Gastroesophageal sphincter (tissue), 3 donors: ENCODE results near the gene DIAPH2.

ENCODE experiments used
- EP300 ChIP-seq: sonication (generic); formaldehyde crosslinking; IDR thresholded peaks from one replicate; pipeline ENCODE4 v1.6.1; 2017; ENCODE audit warnings: antibody characterized with exemption, mild to moderate bottlenecking
- TF ChIP-seq, protein P1 (sequence below), 4 experiments: fragments of 200-600 bp in 2 of 4; fragments of 450-650 bp in 2 of 4; sonication (generic) in 1 of 4; IDR thresholded peaks; one replicate each; pipeline ENCODE4 v1.5.1; 2017 to 2019; ENCODE audit warnings: antibody characterized with exemption in 4 of 4, mild to moderate bottlenecking in 2 of 4, moderate library complexity in 2 of 4

DNA sequence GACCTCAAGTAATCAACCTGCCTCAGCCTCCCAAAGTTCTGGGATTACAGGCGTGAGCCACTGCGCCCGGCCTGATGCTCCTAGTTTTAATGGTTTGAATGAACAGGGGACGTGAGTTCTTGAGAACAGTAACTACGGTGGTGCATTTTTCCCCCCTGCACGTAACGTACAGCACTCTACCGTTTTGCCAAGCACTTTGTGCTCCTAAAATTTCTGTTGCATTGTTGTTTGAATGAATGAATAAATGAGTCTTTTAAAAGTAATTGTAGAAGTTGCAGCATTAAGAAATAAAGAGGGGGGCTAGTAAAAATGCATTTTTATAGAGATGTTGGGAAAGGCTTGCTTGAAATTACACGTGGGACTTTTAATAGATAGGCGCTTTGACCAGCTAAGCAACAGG lies 199.0 kb downstream of the DIAPH2 start, which contains the start of gene RPA4:
- no peak for TF ChIP-seq EP300
- TF ChIP-seq, protein P1, sequence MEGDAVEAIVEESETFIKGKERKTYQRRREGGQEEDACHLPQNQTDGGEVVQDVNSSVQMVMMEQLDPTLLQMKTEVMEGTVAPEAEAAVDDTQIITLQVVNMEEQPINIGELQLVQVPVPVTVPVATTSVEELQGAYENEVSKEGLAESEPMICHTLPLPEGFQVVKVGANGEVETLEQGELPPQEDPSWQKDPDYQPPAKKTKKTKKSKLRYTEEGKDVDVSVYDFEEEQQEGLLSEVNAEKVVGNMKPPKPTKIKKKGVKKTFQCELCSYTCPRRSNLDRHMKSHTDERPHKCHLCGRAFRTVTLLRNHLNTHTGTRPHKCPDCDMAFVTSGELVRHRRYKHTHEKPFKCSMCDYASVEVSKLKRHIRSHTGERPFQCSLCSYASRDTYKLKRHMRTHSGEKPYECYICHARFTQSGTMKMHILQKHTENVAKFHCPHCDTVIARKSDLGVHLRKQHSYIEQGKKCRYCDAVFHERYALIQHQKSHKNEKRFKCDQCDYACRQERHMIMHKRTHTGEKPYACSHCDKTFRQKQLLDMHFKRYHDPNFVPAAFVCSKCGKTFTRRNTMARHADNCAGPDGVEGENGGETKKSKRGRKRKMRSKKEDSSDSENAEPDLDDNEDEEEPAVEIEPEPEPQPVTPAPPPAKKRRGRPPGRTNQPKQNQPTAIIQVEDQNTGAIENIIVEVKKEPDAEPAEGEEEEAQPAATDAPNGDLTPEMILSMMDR (IDR thresholded peaks at IDR 0.05), result no peak
